ENCODE results near the gene CAB39. TPM values are rescaled to one million over a fixed set of nuclear protein-coding genes. Genes with fewer than 3 reads are reported as not detected.
A peak's percentile ranks its signal among the peaks of the same experiment; 100 is the strongest.

The CAB39 gene
- total RNA-seq, 1 experiment from 2014 or later, result 86.1 TPM

DNA sequence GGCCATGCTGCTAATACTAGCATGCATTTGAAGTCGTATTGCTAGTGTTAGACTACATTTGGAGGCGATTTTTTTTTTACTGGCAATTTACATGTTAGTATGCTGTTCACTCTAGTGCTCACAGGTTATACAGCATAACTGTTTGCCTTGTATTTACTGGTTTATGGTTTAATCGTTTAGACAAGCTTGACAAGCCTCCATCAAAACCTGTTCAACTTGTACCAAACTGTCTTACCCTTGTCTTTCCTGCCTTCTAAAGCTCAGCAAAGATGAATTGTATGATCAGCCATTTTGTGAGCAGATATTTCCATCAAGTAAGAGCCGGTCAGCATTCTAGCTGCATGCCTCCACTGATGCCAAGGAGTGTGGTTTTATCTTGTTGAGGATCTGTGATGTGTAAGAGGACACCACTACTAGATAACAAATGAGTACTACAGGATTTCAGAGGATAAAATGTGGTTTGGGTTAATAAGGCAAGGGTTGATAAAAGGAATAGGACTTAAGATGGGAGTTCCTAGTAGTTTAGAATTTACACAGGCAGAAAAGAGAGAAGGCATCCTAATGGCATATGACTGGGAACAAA, 83.7 kb downstream of the CAB39 start:
- POLR2A ChIA-PET (ENCODE audit: unreplicated experiment), result interaction anchor here (0.7 kb wide), 2 partner anchors 59 to 109 kb away, joined by 15 to 20 read pairs; no protein-coding TSS in a partner anchor
- CTCF ChIA-PET, result no interaction called here
- no peak overlapping the region for H3K4me3 ChIP-seq
- peak; percentile 23 to 53 for DNase-seq
- H2AFZ ChIP-seq, result no peak overlapping the region
- no peaks in the 10 kb centered on the region for H4K20me1 ChIP-seq (ENCODE audit: insufficient read depth)
- BruUV-seq (replicated peaks), result no TSS peak
- H3F3A ChIP-seq (ENCODE audit: insufficient read depth, low read depth), result peaks cover 70% of the 10 kb centered on the region
- H3K36me3 ChIP-seq (ENCODE audit: low read depth), result peaks cover 58% of the 10 kb centered on the region
- peak overlapping the region; percentile 28 for H3K4me2 ChIP-seq
- no peaks in the 10 kb centered on the region for H3K27me3 ChIP-seq (ENCODE audit: insufficient read depth, low read depth)
- H3K4me1 ChIP-seq (replicated peaks; ENCODE audit: insufficient read depth), result peaks cover 59% of the 10 kb centered on the region
- H3K9me3 ChIP-seq (ENCODE audit: insufficient read depth, low read depth), result peaks cover 14% of the 10 kb centered on the region; the same call in 1 of the 2 replicates
- H3K9me2 ChIP-seq (ENCODE audit: insufficient read depth), result no peaks in the 10 kb centered on the region
- TF ChIP-seq, protein P1, sequence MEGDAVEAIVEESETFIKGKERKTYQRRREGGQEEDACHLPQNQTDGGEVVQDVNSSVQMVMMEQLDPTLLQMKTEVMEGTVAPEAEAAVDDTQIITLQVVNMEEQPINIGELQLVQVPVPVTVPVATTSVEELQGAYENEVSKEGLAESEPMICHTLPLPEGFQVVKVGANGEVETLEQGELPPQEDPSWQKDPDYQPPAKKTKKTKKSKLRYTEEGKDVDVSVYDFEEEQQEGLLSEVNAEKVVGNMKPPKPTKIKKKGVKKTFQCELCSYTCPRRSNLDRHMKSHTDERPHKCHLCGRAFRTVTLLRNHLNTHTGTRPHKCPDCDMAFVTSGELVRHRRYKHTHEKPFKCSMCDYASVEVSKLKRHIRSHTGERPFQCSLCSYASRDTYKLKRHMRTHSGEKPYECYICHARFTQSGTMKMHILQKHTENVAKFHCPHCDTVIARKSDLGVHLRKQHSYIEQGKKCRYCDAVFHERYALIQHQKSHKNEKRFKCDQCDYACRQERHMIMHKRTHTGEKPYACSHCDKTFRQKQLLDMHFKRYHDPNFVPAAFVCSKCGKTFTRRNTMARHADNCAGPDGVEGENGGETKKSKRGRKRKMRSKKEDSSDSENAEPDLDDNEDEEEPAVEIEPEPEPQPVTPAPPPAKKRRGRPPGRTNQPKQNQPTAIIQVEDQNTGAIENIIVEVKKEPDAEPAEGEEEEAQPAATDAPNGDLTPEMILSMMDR (conservative IDR thresholded peaks at IDR 0.05), result no peak
- no peak for TF ChIP-seq EZH2 (IDR thresholded peaks at IDR 0.05; ENCODE audit: low read depth)
- H3K79me2 ChIP-seq (ENCODE audit: low read depth), result peaks cover 59% of the 10 kb centered on the region
- intact Hi-C loops (cut with micrococcal nuclease; ENCODE audit: unreplicated experiment), result loop anchor here (1.0 to 5.0 kb wide), 5 partner anchors 22 to 574 kb away; no protein-coding TSS in a partner anchor
- peak overlapping the region; percentile 85 for H3K27ac ChIP-seq

DNA sequence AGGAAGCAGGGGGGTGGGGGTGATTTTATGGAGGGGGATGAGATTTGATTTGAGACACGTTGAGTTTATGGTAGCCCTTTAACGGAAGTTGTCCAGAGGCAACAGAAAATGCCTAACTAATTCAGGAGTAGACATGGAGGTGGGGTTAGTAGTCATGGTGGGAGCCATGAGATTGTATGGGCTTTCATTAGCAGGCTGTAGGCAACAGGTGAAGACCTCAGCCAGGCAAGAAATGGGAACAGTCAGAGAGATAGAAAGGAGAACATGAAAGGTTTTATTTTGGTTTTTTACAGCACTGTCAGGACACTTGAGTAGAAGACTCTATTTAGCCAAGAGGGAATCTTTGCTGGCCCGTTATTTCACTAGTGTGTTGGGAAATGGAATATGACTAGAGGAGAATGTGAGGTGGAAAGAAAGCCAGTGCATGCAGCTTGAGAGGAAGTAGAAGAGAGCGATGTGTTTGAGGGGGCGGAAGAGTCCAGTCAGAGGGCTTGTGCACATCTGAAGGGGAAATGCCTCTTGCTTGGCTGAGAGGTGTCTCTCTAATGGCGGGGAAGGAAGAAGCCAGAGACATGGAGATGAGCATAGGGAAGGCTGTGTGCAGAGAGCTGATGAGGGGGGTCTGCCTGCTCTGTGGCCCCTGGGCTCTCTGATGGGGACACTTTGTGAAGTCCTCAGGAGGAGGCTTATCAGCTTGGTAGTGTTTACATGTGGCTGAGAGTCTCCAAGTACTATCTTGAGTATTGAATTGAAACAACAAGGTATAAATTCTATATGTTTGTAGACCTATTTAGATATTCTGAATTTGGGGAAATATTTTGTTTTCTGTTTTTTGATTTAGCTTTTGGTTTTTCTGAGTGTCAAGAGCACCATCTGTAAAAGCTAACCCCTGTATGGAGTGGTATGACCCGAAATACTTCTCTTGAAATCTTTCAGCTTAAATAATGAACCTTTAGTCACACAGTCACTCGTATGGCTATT, 85.2 kb downstream of the CAB39 start:
- no peak overlapping the region for H2AFZ ChIP-seq
- ChIA-PET CTCF (interaction anchor here (0.6 to 1.3 kb wide), 9 partner anchors 16 to 129 kb away, joined by 3 to 6 read pairs (median 3); no protein-coding TSS in a partner anchor), POLR2A (ENCODE audit: unreplicated experiment) (interaction anchor here (0.6 to 0.7 kb wide), 2 partner anchors 12 to 61 kb away, joined by 4 to 15 read pairs; no protein-coding TSS in a partner anchor)
- TF ChIP-seq, protein P1 (conservative IDR thresholded peaks at IDR 0.05), result no peak
- no peak for TF ChIP-seq EZH2 (IDR thresholded peaks at IDR 0.05; ENCODE audit: low read depth)
- no peaks in the 10 kb centered on the region for H4K20me1 ChIP-seq (ENCODE audit: insufficient read depth)
- H3K36me3 ChIP-seq (ENCODE audit: low read depth), result peaks cover 57% of the 10 kb centered on the region
- peaks cover 58% of the 10 kb centered on the region for H3K4me1 ChIP-seq (replicated peaks; ENCODE audit: insufficient read depth)
- peak overlapping the region; percentile 85 for H3K27ac ChIP-seq
- peak overlapping the region; percentile 26; the same call in 1 of the 2 replicates for H3K4me2 ChIP-seq
- no TSS peak for BruUV-seq (replicated peaks)
- H3K9me3 ChIP-seq (ENCODE audit: insufficient read depth, low read depth), result peaks cover 7% of the 10 kb centered on the region; the same call in 1 of the 2 replicates
- intact Hi-C loops (cut with micrococcal nuclease; ENCODE audit: unreplicated experiment), result loop anchor here (2.0 to 5.0 kb wide), 4 partner anchors 41 to 576 kb away; no protein-coding TSS in a partner anchor
- no peak overlapping the region for H3K4me3 ChIP-seq
- H3K9me2 ChIP-seq (ENCODE audit: insufficient read depth), result no peaks in the 10 kb centered on the region
- H3K27me3 ChIP-seq (ENCODE audit: insufficient read depth, low read depth), result no peaks in the 10 kb centered on the region
- peaks cover 59% of the 10 kb centered on the region for H3K79me2 ChIP-seq (ENCODE audit: low read depth)
- peaks cover 62% of the 10 kb centered on the region for H3F3A ChIP-seq (ENCODE audit: insufficient read depth, low read depth)
- DNase-seq, result no peak

All from PC-9 (cell line).